Mammary epithelial cell (primary cell): ENCODE results near the gene VSTM4.

Experiments
- CTCF ChIP-seq, 2 donors: IDR thresholded peaks in 1 of 2; conservative IDR thresholded peaks in 1 of 2; 2 replicates each; pipeline ENCODE4 v1.5.1; 2011 to 2012; ENCODE audit warnings: inconsistent platforms in 2 of 2, low read length in 2 of 2, mild to moderate bottlenecking in 2 of 2, control low read depth in 1 of 2, low read depth in 1 of 2; ENCODE audit not compliant: insufficient read depth in 1 of 2; ENCODE audit errors: extremely low read depth in 1 of 2
- EZH2 ChIP-seq: IDR thresholded peaks from 2 replicates; pipeline ENCODE4 v1.6.1; 2012; ENCODE audit warnings: low read length, inconsistent platforms, borderline replicate concordance

- TF ChIP-seq CTCF (conservative IDR thresholded peaks at IDR 0.05 in 1 of 2, IDR thresholded peaks at IDR 0.05 in 1 of 2; ENCODE audit: extremely low read depth in 1 of 2, insufficient read depth in 1 of 2, low read depth in 1 of 2, low read length in 2 of 2): no peak
- no peak for TF ChIP-seq EZH2
Measured at GRCh38 chr10:49096890-49097445, 18.4 kb downstream of the VSTM4 start.
